Urothelium cell line (cell line): ENCODE results near the gene ANKRD11.
"Not testable (repeated sequence)": the region's sequence is repeated elsewhere in the genome, so short reads cannot be mapped to it uniquely, and the experiment has no call there.

Source experiments
- DNase-seq: peaks from one replicate; pipeline ENCODE4 v3.0.0; 2011; ENCODE audit warnings: low spot score, mixed read lengths
- FAIRE-seq: peaks from 2 replicates; lab custom pipeline; 2011; peaks lifted over from hg19 to GRCh38; lab: Jason Lieb, UNC

ANKRD11 gene

GRCh38 chr16:89257281-89257731 is 233.1 kb downstream of the ANKRD11 start:
- FAIRE-seq (no peak), DNase-seq (no peak)

- no peak for DNase-seq
- no peak for FAIRE-seq
These were observed 233.6 kb downstream of the ANKRD11 start for GRCh38 chr16:89256651-89257254.

- no peak for DNase-seq
- FAIRE-seq, result no peak
These were observed 236.6 kb downstream of the ANKRD11 start for GRCh38 chr16:89253548-89254287.

GRCh38 chr16:89248196-89248982 is 242.0 kb downstream of the ANKRD11 start:
- FAIRE-seq (no peak), DNase-seq (no peak)

DNA sequence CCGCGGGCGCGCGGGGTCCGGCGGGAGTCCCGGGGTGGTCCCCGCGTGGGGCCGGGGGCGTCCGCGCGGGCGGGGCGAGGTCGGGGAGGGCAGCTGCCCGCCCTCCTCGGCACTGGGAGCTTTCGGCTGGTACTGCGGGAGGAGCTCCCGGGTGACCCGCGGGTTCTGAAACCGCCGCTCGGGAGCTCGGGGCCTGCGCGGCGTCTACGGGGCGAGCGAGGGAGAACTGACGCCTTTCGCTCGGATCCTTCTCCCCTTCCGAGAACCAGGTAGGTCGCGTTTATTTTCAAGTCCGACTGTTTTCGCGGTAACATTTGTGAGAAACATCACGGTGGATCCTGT is 242.7 kb downstream of the ANKRD11 start:
- FAIRE-seq, DNase-seq: not testable (repeated sequence)

DNA sequence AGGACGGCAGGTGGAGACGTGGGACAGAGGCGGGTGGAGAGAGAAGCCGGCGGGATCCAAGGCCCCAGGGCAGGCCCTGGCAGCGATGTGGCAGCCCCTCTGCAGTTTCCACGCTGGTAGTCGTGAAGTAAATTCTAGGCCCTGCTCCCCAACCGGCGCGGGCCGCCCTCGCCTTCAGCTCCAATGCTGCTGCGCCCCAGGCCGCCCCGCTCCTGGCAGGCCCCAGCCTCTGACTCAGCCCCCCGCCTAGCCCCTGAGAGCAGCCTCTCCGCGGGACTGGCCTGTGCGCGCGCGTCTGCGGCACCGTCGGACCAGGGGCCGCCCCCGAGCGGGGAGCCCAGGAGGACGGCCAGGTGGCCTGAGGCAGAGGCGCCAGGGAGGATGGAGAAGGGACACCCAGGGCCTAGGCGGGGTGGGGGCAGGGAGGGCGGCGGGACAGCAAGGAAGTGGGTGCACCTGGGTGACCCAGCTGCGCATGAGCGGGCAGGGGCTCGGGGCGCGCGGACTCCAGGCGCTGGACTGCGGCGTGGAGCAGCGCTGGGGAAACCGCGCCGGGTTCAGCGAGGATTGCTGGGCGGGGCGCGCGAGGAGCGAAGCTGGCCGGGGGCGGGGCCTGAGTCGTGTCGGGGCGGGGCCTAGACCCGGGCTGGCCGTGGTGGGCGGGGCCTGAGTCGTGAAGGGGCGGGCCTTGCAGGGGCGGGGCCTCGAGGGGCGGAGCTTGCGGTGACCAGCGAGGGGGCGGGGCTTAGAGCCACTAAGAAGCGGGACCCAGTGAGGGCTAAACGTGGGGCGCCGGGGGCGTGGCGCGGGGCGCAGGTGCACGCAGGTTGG is 243.2 kb downstream of the ANKRD11 start:
- DNase-seq (peak; percentile 51), FAIRE-seq (no peak)

GRCh38 chr16:89246383-89246902 is 243.9 kb downstream of the ANKRD11 start:
- FAIRE-seq, result no peak
- no peak for DNase-seq

DNA sequence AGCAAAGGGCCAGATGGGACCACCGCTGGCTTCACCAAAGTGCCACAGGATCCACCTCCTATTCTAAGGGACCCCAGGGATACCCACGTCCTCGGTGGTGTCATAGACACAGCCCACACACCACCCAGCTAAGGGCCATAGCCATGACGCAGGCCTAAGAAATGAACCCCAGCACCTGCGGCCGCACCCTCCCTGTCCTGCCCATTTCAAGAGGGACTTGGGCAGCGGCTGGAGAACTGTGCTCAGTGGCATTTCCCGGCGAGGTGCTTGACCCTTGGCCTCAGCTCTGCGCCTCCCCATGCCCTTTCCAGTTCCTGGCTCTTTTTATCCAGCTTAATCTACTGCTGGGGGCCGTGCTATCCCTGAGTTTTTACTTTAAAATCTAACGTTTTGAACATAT is 245.6 kb downstream of the ANKRD11 start:
- DNase-seq (no peak), FAIRE-seq (no peak)

DNA sequence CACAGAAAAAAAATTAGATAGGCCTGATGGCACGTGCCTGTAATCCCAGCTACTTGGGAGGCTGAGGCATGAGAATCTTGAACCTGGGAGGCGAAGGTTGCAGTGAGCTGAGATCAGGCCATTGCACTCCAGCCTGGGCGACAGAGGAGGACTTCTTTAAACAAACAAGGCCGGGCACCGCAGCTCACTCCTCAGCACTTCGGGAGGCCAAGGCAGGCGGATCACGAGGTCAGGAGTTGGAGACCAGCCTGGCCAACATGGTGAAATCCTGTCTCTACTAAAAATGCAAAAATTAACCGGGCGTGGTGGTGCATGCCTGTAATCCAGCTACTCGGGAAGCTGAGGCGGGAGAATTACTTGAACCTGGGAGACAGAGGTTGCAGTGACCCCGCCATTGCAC is 246.1 kb downstream of the ANKRD11 start:
- DNase-seq, FAIRE-seq: not testable (repeated sequence)

- no peak for DNase-seq
- no peak for FAIRE-seq
These were observed 246.7 kb downstream of the ANKRD11 start for GRCh38 chr16:89243664-89244063.

DNA sequence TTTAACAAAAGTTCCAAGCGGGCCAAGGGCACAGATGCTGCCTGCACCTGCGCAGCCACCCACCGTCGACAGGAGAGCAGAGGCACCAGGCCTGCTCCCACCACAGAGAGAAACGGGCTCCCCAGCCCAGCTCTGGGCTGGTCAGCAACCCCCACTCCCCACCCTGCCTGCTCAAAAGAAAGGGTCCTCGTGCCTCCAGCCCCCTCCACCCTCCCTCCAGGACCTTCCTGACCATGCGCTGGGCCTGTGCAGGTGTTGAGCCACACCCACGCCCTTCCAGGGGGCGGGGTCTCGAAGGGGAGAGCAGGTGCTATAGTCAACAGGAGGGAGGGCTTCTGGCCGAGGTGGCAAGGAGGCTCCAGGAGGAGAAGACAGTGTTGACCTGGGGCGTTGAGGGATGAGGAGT is 247.6 kb downstream of the ANKRD11 start:
- FAIRE-seq (no peak), DNase-seq (no peak)

GRCh38 chr16:89241187-89242007 is 249.0 kb downstream of the ANKRD11 start:
- FAIRE-seq (no peak), DNase-seq (peak; percentile 79)

GRCh38 chr16:89237733-89238132 is 252.6 kb downstream of the ANKRD11 start:
- no peak for DNase-seq
- no peak for FAIRE-seq

- no peak for DNase-seq
- no peak for FAIRE-seq
These were observed 256.5 kb downstream of the ANKRD11 start for GRCh38 chr16:89233678-89234490.

DNA sequence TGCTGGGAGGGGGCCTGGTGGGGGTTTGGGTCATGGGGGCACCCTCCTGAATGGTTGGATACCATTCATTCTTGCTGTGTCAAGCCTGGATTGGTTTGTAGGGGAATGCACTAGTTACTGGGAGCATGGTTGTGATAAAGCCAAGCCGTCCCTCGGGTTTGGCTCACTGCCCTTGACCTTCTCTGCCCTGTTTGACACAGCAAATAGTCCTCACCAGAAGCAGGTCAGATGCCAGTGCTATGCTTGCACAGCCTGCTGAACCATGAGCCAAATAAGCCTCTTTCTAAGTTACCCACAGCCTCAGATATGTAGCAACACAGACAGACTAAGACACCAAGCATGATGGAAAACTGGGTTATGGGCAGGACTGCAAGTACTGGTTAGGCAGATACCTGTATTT is 258.3 kb downstream of the ANKRD11 start:
- DNase-seq, result no peak
- FAIRE-seq, result no peak

DNA sequence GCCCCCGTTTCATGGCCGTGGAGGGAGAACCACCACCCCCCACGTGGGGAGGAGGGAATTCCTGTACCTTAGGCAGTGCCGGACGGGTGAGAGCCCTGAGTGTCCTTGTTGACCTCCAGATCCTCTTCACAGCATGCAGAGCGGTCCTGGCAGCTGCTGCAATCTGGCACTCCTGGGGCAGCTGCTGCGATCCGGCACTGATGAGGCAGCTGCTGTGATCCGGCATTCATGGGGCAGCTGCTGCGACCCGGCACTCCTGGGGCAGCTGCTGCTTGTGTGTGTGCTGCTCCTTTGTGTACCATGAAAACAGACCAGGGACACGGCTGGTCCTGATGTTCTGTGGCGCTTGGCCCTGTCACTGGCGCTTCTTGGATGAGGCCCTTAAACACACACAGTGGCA is 260.1 kb downstream of the ANKRD11 start:
- FAIRE-seq, result no peak
- DNase-seq, result no peak

DNA sequence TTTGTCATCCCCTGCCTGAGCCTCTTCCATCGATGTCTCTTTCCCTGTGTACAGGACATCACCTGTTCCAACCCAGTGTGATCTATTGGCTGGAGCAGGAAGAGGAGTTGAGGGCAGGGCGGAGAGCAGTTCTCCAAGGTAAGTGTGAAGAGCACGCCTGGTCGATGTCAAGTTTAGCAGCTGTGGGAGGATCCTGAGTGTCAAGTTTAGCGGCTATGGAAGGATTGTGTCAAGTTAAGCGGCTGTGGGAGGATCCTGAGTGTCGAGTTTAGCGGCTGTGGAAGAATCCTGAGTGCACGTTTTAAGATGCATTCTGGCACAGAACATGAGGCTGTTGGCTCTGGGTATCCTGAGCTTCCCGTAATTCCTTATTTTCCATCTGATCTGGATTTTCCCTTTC is 265.7 kb downstream of the ANKRD11 start:
- no peak for FAIRE-seq
- no peak for DNase-seq

- no peak for DNase-seq
- FAIRE-seq, result no peak
These were observed 267.4 kb downstream of the ANKRD11 start for GRCh38 chr16:89222931-89223330.

DNA sequence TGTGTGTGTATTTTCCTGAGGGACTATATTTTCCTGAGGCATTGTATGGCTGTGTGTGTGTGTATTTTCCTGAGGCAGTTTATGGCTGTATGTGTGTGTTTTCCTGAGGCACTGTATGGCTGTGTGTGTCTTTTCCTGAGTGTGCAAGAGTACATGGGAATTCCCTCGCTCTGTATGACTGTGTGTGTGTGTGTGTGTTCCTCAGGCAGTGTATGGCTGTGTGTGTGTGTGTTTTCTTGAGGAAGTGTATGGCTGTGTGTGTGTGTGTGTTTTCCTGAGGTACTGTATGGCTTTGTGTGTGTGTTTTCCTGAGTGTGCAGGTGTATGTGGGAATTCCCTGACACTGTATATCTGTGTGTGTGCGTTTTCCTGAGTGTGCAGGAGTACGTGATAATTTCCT is 268.8 kb downstream of the ANKRD11 start:
- DNase-seq (no peak), FAIRE-seq (no peak)
